Calu3 (cell line): ENCODE data around the gene ADAR. TPM values are rescaled to one million over a fixed set of nuclear protein-coding genes. Genes with fewer than 3 reads are reported as not detected.

Experiments used
- BruUV-seq: library from RNA; stranded (reverse); fragments of 400-500 nt; replicated peaks from 2 replicates; lab custom pipeline; 2021; lab: Mats Ljungman, UMichigan
- CTCF ChIA-PET: fragments of 300-600 bp; sonication (Branson Sonifier 250); formaldehyde crosslinking; loops from one replicate; lab custom pipeline; 2022; ENCODE audit warnings: antibody characterized with exemption; lab: Charles Lee
- DNase-seq: peaks from one replicate; pipeline ENCODE4 v3.0.0; 2022
- H3K27ac Mint-ChIP-seq: one replicate; pipeline ENCODE4 v1.8.0; 2022; ENCODE audit warnings: mixed read lengths; ENCODE audit not compliant: unreplicated experiment
- H3K27me3 Mint-ChIP-seq: one replicate; pipeline ENCODE4 v1.8.0; 2022; ENCODE audit warnings: mixed read lengths; ENCODE audit not compliant: unreplicated experiment
- H3K36me3 Mint-ChIP-seq: one replicate; pipeline ENCODE4 v1.8.0; 2022; ENCODE audit warnings: mild to moderate bottlenecking, moderate library complexity, mixed read lengths; ENCODE audit not compliant: insufficient read depth, unreplicated experiment
- H3K4me1 Mint-ChIP-seq: one replicate; pipeline ENCODE4 v1.8.0; 2022; ENCODE audit warnings: mild to moderate bottlenecking, low read depth, mixed read lengths; ENCODE audit not compliant: unreplicated experiment
- H3K4me3 Mint-ChIP-seq: one replicate; pipeline ENCODE4 v1.8.0; 2022; ENCODE audit warnings: mild to moderate bottlenecking, low read depth, moderate library complexity, mixed read lengths; ENCODE audit not compliant: unreplicated experiment
- H3K9me3 Mint-ChIP-seq: one replicate; pipeline ENCODE4 v1.8.0; 2022; ENCODE audit warnings: low read depth, mixed read lengths; ENCODE audit not compliant: unreplicated experiment
- intact Hi-C: fragments of 100-400 bp; cut with micrococcal nuclease; formaldehyde crosslinking; loops from one replicate; pipeline ENCODE4 v1.10.0; 2022; ENCODE audit not compliant: unreplicated experiment
- total RNA-seq: library from RNA; stranded (reverse); gene quantifications from 2 replicates; pipeline ENCODE4 v1.2.3, GENCODE V29; 2022
- TF ChIP-seq, protein P1 (sequence below): fragments of 200-600 bp; IDR thresholded peaks from one replicate; pipeline ENCODE4 v1.8.0; 2022; ENCODE audit warnings: antibody characterized with exemption; ENCODE audit not compliant: unreplicated experiment

The ADAR gene
- total RNA-seq, 1 experiment from 2014 or later: 298 TPM

DNA sequence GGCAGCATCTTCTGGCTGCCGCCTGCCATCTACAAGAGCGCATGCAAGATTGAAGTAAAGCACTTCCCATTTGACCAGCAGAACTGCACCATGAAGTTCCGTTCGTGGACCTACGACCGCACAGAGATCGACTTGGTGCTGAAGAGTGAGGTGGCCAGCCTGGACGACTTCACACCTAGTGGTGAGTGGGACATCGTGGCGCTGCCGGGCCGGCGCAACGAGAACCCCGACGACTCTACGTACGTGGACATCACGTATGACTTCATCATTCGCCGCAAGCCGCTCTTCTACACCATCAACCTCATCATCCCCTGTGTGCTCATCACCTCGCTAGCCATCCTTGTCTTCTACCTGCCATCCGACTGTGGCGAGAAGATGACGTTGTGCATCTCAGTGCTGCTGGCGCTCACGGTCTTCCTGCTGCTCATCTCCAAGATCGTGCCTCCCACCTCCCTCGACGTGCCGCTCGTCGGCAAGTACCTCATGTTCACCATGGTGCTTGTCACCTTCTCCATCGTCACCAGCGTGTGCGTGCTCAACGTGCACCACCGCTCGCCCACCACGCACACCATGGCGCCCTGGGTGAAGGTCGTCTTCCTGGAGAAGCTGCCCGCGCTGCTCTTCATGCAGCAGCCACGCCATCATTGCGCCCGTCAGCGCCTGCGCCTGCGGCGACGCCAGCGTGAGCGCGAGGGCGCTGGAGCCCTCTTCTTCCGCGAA lies 36.6 kb downstream of the ADAR start:
- no TSS peak for BruUV-seq

DNA sequence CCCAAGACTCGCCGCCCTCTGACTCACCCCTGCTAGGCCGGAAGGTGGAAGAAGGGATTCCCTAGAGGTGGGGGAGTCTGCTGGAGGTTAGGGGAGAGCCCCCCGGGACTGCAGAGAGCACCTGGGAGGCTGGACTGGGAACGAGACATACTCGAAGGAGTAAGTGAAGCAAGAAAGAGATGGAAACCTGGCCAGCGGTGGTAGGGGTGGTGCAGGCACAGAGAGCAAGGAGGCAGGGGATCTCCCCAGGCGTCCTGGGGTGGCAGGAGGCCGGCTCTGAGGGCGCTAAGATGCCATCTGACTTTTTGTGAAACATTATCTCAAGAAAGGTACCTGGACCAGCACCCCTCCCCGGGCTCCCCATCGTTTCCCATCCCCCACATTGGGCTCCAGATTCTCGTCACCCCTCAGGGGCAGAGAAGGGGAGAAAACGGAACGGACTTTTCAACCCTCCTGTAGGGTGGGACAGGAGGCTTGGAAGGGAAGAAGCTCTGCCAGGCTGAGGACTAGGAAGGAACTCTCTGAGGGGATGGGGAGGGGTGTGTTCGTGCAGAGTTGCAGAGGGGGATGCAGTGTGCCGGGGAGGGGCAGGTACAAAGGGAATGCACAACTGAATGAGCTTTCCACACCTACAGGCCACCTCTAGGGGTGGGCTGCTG lies 39.7 kb downstream of the ADAR start:
- no peaks in the 10 kb centered on the region for H3K9me3 Mint-ChIP-seq
- CTCF ChIA-PET: no interaction called here
- DNase-seq: no peak
- H3K4me3 Mint-ChIP-seq: peak overlapping the region; percentile 24
- intact Hi-C loops: no loop called here
- TF ChIP-seq, protein P1, sequence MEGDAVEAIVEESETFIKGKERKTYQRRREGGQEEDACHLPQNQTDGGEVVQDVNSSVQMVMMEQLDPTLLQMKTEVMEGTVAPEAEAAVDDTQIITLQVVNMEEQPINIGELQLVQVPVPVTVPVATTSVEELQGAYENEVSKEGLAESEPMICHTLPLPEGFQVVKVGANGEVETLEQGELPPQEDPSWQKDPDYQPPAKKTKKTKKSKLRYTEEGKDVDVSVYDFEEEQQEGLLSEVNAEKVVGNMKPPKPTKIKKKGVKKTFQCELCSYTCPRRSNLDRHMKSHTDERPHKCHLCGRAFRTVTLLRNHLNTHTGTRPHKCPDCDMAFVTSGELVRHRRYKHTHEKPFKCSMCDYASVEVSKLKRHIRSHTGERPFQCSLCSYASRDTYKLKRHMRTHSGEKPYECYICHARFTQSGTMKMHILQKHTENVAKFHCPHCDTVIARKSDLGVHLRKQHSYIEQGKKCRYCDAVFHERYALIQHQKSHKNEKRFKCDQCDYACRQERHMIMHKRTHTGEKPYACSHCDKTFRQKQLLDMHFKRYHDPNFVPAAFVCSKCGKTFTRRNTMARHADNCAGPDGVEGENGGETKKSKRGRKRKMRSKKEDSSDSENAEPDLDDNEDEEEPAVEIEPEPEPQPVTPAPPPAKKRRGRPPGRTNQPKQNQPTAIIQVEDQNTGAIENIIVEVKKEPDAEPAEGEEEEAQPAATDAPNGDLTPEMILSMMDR: no peak
- peaks cover 88% of the 10 kb centered on the region for H3K27me3 Mint-ChIP-seq
- peaks cover 14% of the 10 kb centered on the region for H3K36me3 Mint-ChIP-seq
- BruUV-seq: no TSS peak
- H3K4me1 Mint-ChIP-seq: peaks cover 8% of the 10 kb centered on the region
- no peak overlapping the region for H3K27ac Mint-ChIP-seq

More for the DNA sequence above, 36.6 kb downstream of the ADAR start:
- Mint-ChIP-seq H3K27me3 (peaks cover 100% of the 10 kb centered on the region), H3K36me3 (peaks cover 27% of the 10 kb centered on the region), H3K4me3 (no peak overlapping the region), H3K9me3 (no peaks in the 10 kb centered on the region), H3K27ac (no peak overlapping the region), H3K4me1 (peaks cover 8% of the 10 kb centered on the region)
- CTCF ChIA-PET: no interaction called here
- no peak for DNase-seq
- TF ChIP-seq, protein P1: no peak
- intact Hi-C loops: no loop called here

DNA sequence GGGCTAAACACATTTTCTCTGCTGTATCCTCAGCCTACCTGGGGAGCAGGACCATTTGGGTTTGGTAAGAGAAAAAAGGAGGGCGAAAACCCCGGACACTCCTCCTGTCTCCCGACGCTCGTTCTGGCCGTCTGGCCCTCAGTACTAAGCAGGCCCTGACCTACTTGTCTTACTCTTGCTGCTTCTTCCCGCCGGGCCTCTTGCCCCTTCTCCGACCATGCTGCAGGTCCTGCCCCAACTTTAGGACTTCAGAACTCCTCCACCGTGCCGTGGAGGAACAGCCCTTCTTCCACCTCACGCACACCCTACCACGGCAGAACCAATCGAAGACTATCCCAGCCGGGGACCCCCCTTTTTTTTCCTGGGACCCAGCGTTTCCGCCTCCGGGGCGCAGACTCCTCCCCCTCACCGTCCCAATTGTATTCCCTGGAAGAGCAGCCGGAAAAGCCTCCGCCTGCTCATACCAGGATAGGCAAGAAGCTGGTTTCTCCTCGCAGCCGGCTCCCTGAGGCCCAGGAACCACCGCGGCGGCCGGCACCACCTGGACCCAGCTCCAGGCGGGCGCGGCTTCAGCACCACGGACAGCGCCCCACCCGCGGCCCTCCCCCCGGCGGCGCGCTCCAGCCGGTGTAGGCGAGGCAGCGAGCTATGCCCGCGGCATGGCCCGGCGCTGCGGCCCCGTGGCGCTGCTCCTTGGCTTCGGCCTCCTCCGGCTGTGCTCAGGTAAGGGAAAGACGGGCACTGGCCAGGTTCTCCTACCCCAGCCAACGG lies 40.4 kb downstream of the ADAR start, which contains the start of gene CHRNB2:
TSS of gene CHRNB2 (plus strand) at position 393 of the 771 bp plus-strand sequence. CDS start at position 660, 267 bp downstream.
- intact Hi-C loops: no loop called here
- H3K4me3 Mint-ChIP-seq: peak within 1 kb of the TSS; percentile 24
- peaks cover 8% of the 10 kb centered on the region for H3K4me1 Mint-ChIP-seq
- BruUV-seq: no TSS peak
- H3K27me3 Mint-ChIP-seq: peaks cover 81% of the 10 kb centered on the region
- no peaks in the 10 kb centered on the region for H3K9me3 Mint-ChIP-seq
- TF ChIP-seq, protein P1: no peak
- DNase-seq: peak; percentile 83
- peaks cover 14% of the 10 kb centered on the region for H3K36me3 Mint-ChIP-seq
- H3K27ac Mint-ChIP-seq: no peak within 1 kb of the TSS
- CTCF ChIA-PET: interaction anchor here (0.6 to 0.7 kb wide), 2 partner anchors 8 to 77 kb away, joined by 3 to 4 read pairs; no protein-coding TSS in a partner anchor

DNA sequence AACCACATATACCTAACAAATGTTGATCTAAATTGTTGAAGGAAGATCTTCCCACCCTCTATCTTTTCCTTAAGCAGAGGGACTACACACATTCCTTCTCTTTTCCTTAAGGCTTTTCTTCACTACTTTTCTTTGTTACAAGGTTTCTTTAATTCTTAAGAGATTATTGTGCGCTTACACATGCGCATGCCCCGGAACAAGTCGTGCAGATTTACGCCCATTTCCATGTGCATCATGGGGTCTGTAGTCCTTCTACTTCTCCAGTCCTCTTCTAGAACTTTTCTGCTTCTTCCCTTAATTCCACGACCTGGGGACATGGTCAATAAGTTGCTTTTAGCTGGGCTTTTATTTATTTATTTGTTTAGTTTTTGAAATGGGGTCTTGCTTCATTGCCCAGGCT lies 42.1 kb downstream of the ADAR start:
- H3K27me3 Mint-ChIP-seq: peaks cover 64% of the 10 kb centered on the region
- no peak overlapping the region for H3K27ac Mint-ChIP-seq
- peaks cover 8% of the 10 kb centered on the region for H3K4me1 Mint-ChIP-seq
- no TSS peak for BruUV-seq
- TF ChIP-seq, protein P1: no peak
- no peaks in the 10 kb centered on the region for H3K9me3 Mint-ChIP-seq
- CTCF ChIA-PET: no interaction called here
- intact Hi-C loops: no loop called here
- H3K4me3 Mint-ChIP-seq: no peak overlapping the region
- H3K36me3 Mint-ChIP-seq: peaks cover 14% of the 10 kb centered on the region
- DNase-seq: no peak
